ENCODE results near the gene RLN3. TPM values are rescaled to one million over a fixed set of nuclear protein-coding genes. Genes with fewer than 3 reads are reported as not detected.
"Not testable (repeated sequence)": the region's sequence is repeated elsewhere in the genome, so short reads cannot be mapped to it uniquely, and the experiment has no call there.

RLN3 gene
- total RNA-seq, 1 donor: not detected

GRCh38 chr19:14035706-14036105, 7.8 kb downstream of the RLN3 start:
- Histone ChIP-seq H3K9me3 (ENCODE audit: low read depth, low read length) (no peaks in the 10 kb centered on the region), H2AFZ (ENCODE audit: low read length) (no peak overlapping the region), H3K4me2 (ENCODE audit: insufficient read depth, low read length) (no peak overlapping the region), H3K4me3 (ENCODE audit: insufficient read depth, low read length) (no peak overlapping the region), H3K4me1 (ENCODE audit: insufficient read depth, low read length) (peaks cover 4% of the 10 kb centered on the region), H3K36me3 (ENCODE audit: insufficient read depth, low read length) (no peaks in the 10 kb centered on the region), H3K27me3 (ENCODE audit: insufficient read depth, low read length) (peaks cover 3% of the 10 kb centered on the region), H3K79me2 (ENCODE audit: insufficient read depth, low read length) (no peaks in the 10 kb centered on the region), H4K20me1 (ENCODE audit: insufficient read depth, low read length) (no peaks in the 10 kb centered on the region), H3K27ac (ENCODE audit: low read depth, low read length) (no peak overlapping the region)
- DNase-seq (ENCODE audit: insufficient read length, low spot score, missing footprints): no peak
- TF ChIP-seq, protein P1, sequence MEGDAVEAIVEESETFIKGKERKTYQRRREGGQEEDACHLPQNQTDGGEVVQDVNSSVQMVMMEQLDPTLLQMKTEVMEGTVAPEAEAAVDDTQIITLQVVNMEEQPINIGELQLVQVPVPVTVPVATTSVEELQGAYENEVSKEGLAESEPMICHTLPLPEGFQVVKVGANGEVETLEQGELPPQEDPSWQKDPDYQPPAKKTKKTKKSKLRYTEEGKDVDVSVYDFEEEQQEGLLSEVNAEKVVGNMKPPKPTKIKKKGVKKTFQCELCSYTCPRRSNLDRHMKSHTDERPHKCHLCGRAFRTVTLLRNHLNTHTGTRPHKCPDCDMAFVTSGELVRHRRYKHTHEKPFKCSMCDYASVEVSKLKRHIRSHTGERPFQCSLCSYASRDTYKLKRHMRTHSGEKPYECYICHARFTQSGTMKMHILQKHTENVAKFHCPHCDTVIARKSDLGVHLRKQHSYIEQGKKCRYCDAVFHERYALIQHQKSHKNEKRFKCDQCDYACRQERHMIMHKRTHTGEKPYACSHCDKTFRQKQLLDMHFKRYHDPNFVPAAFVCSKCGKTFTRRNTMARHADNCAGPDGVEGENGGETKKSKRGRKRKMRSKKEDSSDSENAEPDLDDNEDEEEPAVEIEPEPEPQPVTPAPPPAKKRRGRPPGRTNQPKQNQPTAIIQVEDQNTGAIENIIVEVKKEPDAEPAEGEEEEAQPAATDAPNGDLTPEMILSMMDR (IDR thresholded peaks at IDR 0.05; ENCODE audit: extremely low read depth, low read depth, low read length): no peak

DNA sequence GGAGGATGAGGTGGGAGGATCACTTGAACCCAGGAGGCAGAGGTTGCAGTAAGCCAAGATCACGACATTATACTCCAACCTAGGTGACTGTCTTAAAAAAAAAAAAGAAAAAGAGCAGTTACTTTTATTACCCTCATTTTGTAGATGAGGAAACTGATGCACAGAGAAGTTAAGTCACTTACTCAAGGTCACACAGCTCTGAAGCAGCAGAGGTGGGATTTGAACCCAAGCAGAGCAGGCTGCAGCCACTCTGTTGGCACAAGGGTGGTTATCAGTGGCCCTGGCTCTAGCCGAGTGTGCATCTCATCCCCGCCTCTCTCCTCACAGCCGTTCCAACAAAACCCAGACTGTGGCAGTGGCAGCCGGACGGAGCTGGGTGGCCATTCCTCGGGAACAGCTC, 11.2 kb downstream of the RLN3 start:
- Histone ChIP-seq H3K4me3 (ENCODE audit: insufficient read depth, low read length) (no peak overlapping the region), H2AFZ (ENCODE audit: low read length) (no peak overlapping the region), H3K4me2 (ENCODE audit: insufficient read depth, low read length) (no peak overlapping the region), H3K27ac (ENCODE audit: low read depth, low read length) (no peak overlapping the region), H3K36me3 (ENCODE audit: insufficient read depth, low read length) (no peaks in the 10 kb centered on the region), H3K27me3 (ENCODE audit: insufficient read depth, low read length) (no peaks in the 10 kb centered on the region), H4K20me1 (ENCODE audit: insufficient read depth, low read length) (no peaks in the 10 kb centered on the region), H3K9me3 (ENCODE audit: low read depth, low read length) (no peaks in the 10 kb centered on the region), H3K79me2 (ENCODE audit: insufficient read depth, low read length) (no peaks in the 10 kb centered on the region), H3K4me1 (ENCODE audit: insufficient read depth, low read length) (peaks cover 3% of the 10 kb centered on the region)
- no peak for DNase-seq (ENCODE audit: insufficient read length, low spot score, missing footprints)
- TF ChIP-seq, protein P1 (IDR thresholded peaks at IDR 0.05; ENCODE audit: extremely low read depth, low read depth, low read length): no peak

GRCh38 chr19:14042659-14043608, 15.0 kb downstream of the RLN3 start:
- H3K27me3 ChIP-seq (ENCODE audit: insufficient read depth, low read length); H3K79me2 ChIP-seq (ENCODE audit: insufficient read depth, low read length); H3K9me3 ChIP-seq (ENCODE audit: low read depth, low read length); H3K4me1 ChIP-seq (ENCODE audit: insufficient read depth, low read length); H3K36me3 ChIP-seq (ENCODE audit: insufficient read depth, low read length); H4K20me1 ChIP-seq (ENCODE audit: insufficient read depth, low read length): not testable (repeated sequence)
- H3K4me2 ChIP-seq (ENCODE audit: insufficient read depth, low read length): peak overlapping the region; percentile 34
- peak overlapping the region; percentile 13 for H3K4me3 ChIP-seq (ENCODE audit: insufficient read depth, low read length)
- TF ChIP-seq, protein P1 (IDR thresholded peaks at IDR 0.05; ENCODE audit: extremely low read depth, low read depth, low read length): peak; percentile 58
- peak; percentile 92 for DNase-seq (ENCODE audit: insufficient read length, low spot score, missing footprints)
- H2AFZ ChIP-seq (ENCODE audit: low read length): peak overlapping the region; percentile 77
- peak overlapping the region; percentile 33 for H3K27ac ChIP-seq (ENCODE audit: low read depth, low read length)

DNA sequence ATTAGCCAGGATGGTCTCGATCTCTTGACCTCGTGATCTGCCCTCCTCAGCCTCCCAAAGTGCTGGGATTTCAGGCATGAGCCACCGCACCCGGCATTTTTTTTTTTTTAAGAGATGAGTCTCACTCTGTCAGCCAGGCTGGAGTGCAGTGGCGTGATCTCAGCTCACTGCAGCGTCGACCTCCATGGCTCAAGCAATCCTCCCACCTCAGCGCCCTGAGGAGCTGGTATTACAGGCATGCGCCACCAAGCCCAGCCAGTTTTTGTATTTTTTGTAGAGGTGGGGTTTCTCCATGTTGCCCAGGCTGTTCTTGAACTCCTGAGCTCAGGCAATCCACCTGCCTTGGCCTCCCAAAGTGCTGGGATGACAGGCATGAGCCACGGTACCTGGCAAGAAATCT, 19.9 kb downstream of the RLN3 start:
- not testable (repeated sequence) for H3K27ac ChIP-seq (ENCODE audit: low read depth, low read length); H3K27me3 ChIP-seq (ENCODE audit: insufficient read depth, low read length); H3K4me2 ChIP-seq (ENCODE audit: insufficient read depth, low read length); H3K36me3 ChIP-seq (ENCODE audit: insufficient read depth, low read length); H3K9me3 ChIP-seq (ENCODE audit: low read depth, low read length); H3K79me2 ChIP-seq (ENCODE audit: insufficient read depth, low read length); DNase-seq (ENCODE audit: insufficient read length, low spot score, missing footprints); H4K20me1 ChIP-seq (ENCODE audit: insufficient read depth, low read length); H3K4me3 ChIP-seq (ENCODE audit: insufficient read depth, low read length); H3K4me1 ChIP-seq (ENCODE audit: insufficient read depth, low read length); H2AFZ ChIP-seq (ENCODE audit: low read length)

Data from osteoblast (primary cell).